ENCODE data around the gene PDCD1. TPM values are rescaled to one million over a fixed set of nuclear protein-coding genes. Genes with fewer than 3 reads are reported as not detected.

The PDCD1 gene
- total RNA-seq, 4 donors from 2014 or later: 1.2 to 2.5 (median 1.5) TPM

DNA sequence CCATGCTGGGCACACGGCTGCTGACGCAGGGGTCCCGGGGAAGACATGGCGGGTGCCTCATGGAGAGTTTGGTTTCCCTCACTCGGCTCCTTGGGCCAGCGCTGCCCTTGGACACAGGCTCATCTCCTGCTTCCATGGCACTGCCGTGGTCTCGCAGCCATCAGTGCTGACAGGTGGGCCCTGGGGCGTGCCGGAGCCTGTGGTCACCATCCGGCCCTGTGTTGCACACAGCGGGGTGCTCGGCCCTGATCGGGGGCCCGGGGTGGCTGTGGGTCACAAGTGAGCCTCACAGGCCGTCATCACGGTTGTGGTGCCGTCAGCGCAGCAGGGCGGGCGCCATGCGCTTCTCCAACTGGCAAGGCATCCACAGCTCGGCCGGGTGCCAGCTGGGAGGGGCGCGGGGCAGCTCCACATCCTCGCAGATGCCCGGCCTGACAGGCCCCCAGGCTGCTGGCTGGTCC, 11.4 kb upstream of the PDCD1 start:
- DNase-seq: no peak
- Histone ChIP-seq H3K36me3 (no peaks in the 10 kb centered on the region), H3K4me1 (peaks cover 0 to 26% (median 3%) of the 10 kb centered on the region in 3 donors), H3K27me3 (peaks cover 0 to 75% (median 0%) of the 10 kb centered on the region in 4 donors), H3K4me3 (no peak overlapping the region), H3K27ac (no peak overlapping the region), H3K9me3 (no peaks in the 10 kb centered on the region)
- TF ChIP-seq CTCF (IDR thresholded peaks at IDR 0.05): no peak
- no peak for TF ChIP-seq POLR2A (IDR thresholded peaks at IDR 0.05)
- 20% methylated on average over 2 of the region's 28 CpGs; no CpG with 5 or more reads in 1 of the 2 donors for WGBS, 2 donors
- intact Hi-C loops (cut with DNase I): loop anchor here (10.0 kb wide), 1 partner anchor 135 kb away; the partner anchor contains the start of gene D2HGDH

DNA sequence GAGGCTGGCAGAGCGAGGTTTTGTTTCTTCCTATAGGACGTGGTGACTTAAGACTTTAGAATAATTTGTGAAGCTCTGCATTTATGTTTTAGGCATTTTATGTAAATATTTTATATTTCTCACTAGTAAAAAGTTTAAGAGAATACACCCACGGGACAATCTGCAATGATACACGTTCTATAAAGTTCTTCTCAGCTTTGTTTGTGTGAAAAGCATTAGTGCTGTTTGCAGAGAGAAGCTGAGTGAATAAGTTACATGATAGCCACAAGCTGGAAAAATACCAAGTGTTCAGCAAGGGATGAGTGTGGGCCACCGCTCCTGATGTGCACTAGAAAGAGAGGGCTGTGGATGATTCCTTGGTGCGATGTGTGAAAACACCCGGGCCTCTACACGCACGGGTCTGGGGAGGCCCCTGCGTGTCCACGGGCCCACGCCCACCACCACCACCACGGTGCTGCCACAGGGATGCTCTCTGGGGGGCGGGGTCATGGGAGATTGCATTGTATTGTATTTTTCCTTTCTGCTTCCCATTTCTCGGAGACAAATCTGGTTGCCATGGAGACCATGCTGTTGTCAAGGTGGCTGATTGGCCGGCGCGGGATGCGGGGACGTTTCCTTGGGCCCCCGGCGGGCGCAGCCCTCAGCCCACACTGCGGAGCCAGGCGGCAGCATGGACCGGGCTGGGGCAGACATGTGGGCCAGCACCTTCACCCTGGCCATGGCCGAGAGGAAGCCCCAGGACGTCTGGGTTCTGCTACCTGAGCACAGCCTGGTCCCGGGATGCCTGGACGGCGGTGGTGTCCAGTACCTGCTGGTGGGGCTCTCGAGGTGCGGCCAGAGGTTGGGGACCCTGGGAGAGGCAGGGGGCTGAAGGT, 10.6 kb upstream of the PDCD1 start, which contains the start of gene RTP5:
Gene RTP5 (plus strand): TSS at position 643 of the 875 bp plus-strand sequence. CDS start 28 bp downstream, at position 671.
- DNase-seq: no peak
- TF ChIP-seq CTCF (IDR thresholded peaks at IDR 0.05): no peak
- TF ChIP-seq POLR2A (IDR thresholded peaks at IDR 0.05): no peak
- Histone ChIP-seq H3K4me1 (peaks cover 0 to 26% (median 3%) of the 10 kb centered on the region in 3 donors), H3K27me3 (peaks cover 0 to 82% (median 0%) of the 10 kb centered on the region in 4 donors), H3K27ac (peak within 1 kb of the TSS in 1 of 4 donors; percentile 39), H3K4me3 (no peak within 1 kb of the TSS), H3K36me3 (no peaks in the 10 kb centered on the region), H3K9me3 (no peaks in the 10 kb centered on the region)
- WGBS, 2 donors: 34 to 58% methylated on average over 13 to 22 of the region's 33 CpGs
- intact Hi-C loops (cut with DNase I): no loop called here

DNA sequence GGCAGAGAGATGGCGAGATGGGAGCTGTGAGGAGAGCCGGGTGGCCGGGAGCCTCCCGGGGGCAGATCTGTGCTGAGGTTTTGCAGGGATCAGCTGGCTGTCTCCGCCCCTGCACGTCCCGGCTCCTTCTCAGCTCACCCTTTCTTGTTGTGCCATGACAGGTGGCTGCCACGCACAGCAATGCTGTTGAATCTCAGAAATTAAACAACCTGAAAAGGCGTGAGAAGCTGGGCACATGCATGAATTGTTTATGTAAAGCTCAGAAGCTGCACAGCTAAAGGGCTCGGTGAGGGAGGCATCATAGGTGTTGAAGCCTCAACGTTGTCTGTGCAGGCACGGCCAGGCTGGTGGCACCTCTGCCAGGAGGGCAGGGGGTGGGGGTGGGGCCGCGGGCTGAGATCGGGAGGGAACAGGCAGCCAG, 10.0 kb upstream of the PDCD1 start:
- Histone ChIP-seq H3K4me1 (peaks cover 0 to 29% (median 3%) of the 10 kb centered on the region in 3 donors), H3K36me3 (no peaks in the 10 kb centered on the region), H3K4me3 (no peak overlapping the region), H3K27me3 (peaks cover 0 to 88% (median under 1%) of the 10 kb centered on the region in 4 donors), H3K9me3 (no peaks in the 10 kb centered on the region), H3K27ac (peak overlapping the region in 1 of 4 donors; percentile 39)
- intact Hi-C loops (cut with DNase I): no loop called here
- no peak for TF ChIP-seq POLR2A (IDR thresholded peaks at IDR 0.05)
- TF ChIP-seq CTCF (IDR thresholded peaks at IDR 0.05): no peak
- DNase-seq: no peak
- WGBS, 2 donors: 16 to 23% methylated on average over 13 to 15 of the region's 15 CpGs

DNA sequence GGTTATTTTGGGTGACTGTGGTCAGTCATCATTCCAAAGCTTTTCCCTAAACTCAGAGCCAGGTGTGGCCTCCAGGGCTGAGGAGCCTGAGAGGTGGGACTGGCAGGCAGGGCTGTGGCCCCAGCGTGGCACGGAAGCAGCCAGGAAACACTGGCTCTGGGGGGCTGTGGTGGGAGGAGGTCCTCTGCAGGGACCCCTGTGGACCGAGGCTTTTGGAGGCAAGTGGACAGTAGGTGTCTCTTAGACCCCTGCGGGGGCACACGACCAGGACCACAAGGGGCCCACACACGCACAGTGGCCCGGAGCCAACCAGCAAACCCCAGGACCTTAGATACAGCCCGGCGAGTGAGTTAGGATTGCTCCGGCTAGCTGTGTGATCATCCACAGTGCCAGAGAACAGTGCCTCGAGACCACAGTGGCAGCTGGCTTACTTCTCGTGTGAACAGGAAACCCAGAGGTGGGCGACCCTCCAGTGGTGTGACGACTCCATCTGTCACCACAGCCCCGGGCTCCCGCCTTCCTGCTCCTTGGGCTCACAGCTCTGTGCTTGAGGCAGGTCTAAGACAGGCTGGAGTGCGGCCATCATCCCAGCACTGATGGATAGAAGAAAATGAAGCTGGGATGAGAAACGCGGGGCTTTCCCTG, 9.2 kb upstream of the PDCD1 start:
- H3K36me3 ChIP-seq: no peaks in the 10 kb centered on the region
- intact Hi-C loops (cut with DNase I): no loop called here
- peaks cover 0 to 96% (median 4%) of the 10 kb centered on the region in 4 donors for H3K27me3 ChIP-seq
- peak overlapping the region in 1 of 4 donors; percentile 39 for H3K27ac ChIP-seq
- TF ChIP-seq CTCF (IDR thresholded peaks at IDR 0.05): no peak
- TF ChIP-seq POLR2A (IDR thresholded peaks at IDR 0.05): peak in 1 of 4 donors; percentile 13
- H3K4me3 ChIP-seq: no peak overlapping the region
- no peak for DNase-seq
- no peaks in the 10 kb centered on the region for H3K9me3 ChIP-seq
- 30 to 31% methylated on average over 7 to 10 of the region's 19 CpGs for WGBS, 2 donors
- peaks cover 0 to 36% (median 3%) of the 10 kb centered on the region in 3 donors for H3K4me1 ChIP-seq

Data from esophagus squamous epithelium (tissue), 5 donors.